ENCODE measurements around the gene CHSY1. TPM values are rescaled to one million over a fixed set of nuclear protein-coding genes. Genes with fewer than 3 reads are reported as not detected.
A peak's percentile ranks its signal among the peaks of the same experiment; 100 is the strongest.

The CHSY1 gene
- polyA plus RNA-seq, 1 donor: 35.7 TPM

GRCh38 chr15:101267320-101268104 is 15.7 kb upstream of the CHSY1 start:
- no peak for DNase-seq

- DNase-seq: no peak
These were observed 14.9 kb upstream of the CHSY1 start for GRCh38 chr15:101266787-101267186.

GRCh38 chr15:101266034-101266433 is 14.2 kb upstream of the CHSY1 start:
- no peak for DNase-seq

- DNase-seq: no peak
These were observed 13.2 kb upstream of the CHSY1 start for GRCh38 chr15:101264911-101265641.

GRCh38 chr15:101264011-101264410 is 12.2 kb upstream of the CHSY1 start:
- no peak for DNase-seq

GRCh38 chr15:101262551-101262950 is 10.7 kb upstream of the CHSY1 start:
- no peak for DNase-seq

- DNase-seq: peak; percentile 75
These were observed 6.6 kb upstream of the CHSY1 start for GRCh38 chr15:101258238-101259144.

GRCh38 chr15:101256757-101257156 is 4.9 kb upstream of the CHSY1 start:
- DNase-seq: no peak

GRCh38 chr15:101255615-101256241 is 3.9 kb upstream of the CHSY1 start:
- no peak for DNase-seq

GRCh38 chr15:101255051-101255395 is 3.2 kb upstream of the CHSY1 start:
- no peak for DNase-seq

GRCh38 chr15:101254157-101255050 is 2.6 kb upstream of the CHSY1 start:
- DNase-seq: no peak

GRCh38 chr15:101252836-101253235 is 988 bp upstream of the CHSY1 start:
- no peak for DNase-seq

GRCh38 chr15:101250873-101251829 is 697 bp downstream of the CHSY1 start:
- no peak for DNase-seq

GRCh38 chr15:101250341-101250831 is 1.5 kb downstream of the CHSY1 start:
- DNase-seq: no peak

GRCh38 chr15:101248274-101248673 is 3.6 kb downstream of the CHSY1 start:
- no peak for DNase-seq

GRCh38 chr15:101246824-101247745 is 4.8 kb downstream of the CHSY1 start:
- no peak for DNase-seq

- no peak for DNase-seq
These were observed 5.5 kb downstream of the CHSY1 start for GRCh38 chr15:101246391-101246790.

GRCh38 chr15:101244889-101245668 is 6.8 kb downstream of the CHSY1 start:
- DNase-seq: no peak
